Nephron (organoid): Measurements from ENCODE around the gene RNF4.

Experiments used
- H3K27ac Mint-ChIP-seq, 3 experiments: 2 replicates each; pipeline ENCODE4 v1.8.0; 2020; ENCODE audit warnings: mixed read lengths in 3 of 3, mild to moderate bottlenecking in 2 of 3, moderate library complexity in 1 of 3
- H3K27me3 Mint-ChIP-seq: 2 replicates; pipeline ENCODE4 v1.8.0; 2021; ENCODE audit warnings: low read depth, mild to moderate bottlenecking, moderate library complexity, mixed read lengths
- H3K36me3 Mint-ChIP-seq: 2 replicates; pipeline ENCODE4 v1.8.0; 2020; ENCODE audit warnings: low read depth, mixed read lengths
- H3K4me1 Mint-ChIP-seq: 2 replicates; pipeline ENCODE4 v1.8.0; 2020; ENCODE audit warnings: mixed read lengths
- H3K4me3 Mint-ChIP-seq, 3 experiments: 2 replicates each; pipeline ENCODE4 v1.8.0; 2020; ENCODE audit warnings: mild to moderate bottlenecking in 3 of 3, mixed read lengths in 3 of 3, moderate library complexity in 2 of 3
- H3K9me3 Mint-ChIP-seq: 2 replicates; pipeline ENCODE4 v1.8.0; 2020; ENCODE audit warnings: mixed read lengths
- CTCF ChIP-seq, 3 experiments: fragments of 200-600 bp; sonication (generic); IDR thresholded peaks; one replicate each; pipeline ENCODE4 v1.5.0; 2021; ENCODE audit warnings: antibody characterized with exemption in 3 of 3; ENCODE audit not compliant: unreplicated experiment in 3 of 3

Gene RNF4

GRCh38 chr4:2497324-2497723 lies 28.4 kb downstream of the RNF4 start:
- H3K36me3 Mint-ChIP-seq = peaks cover 76% of the 10 kb centered on the region
- TF ChIP-seq CTCF (IDR thresholded peaks at IDR 0.05; ENCODE audit: unreplicated experiment in 3 of 3) = no peak
- no peak overlapping the region for H3K27ac Mint-ChIP-seq
- H3K9me3 Mint-ChIP-seq = no peaks in the 10 kb centered on the region
- no peaks in the 10 kb centered on the region for H3K4me1 Mint-ChIP-seq
- H3K27me3 Mint-ChIP-seq = no peaks in the 10 kb centered on the region
- no peak overlapping the region for H3K4me3 Mint-ChIP-seq

- Mint-ChIP-seq H3K36me3 (peaks cover 70% of the 10 kb centered on the region), H3K4me1 (no peaks in the 10 kb centered on the region), H3K4me3 (no peak overlapping the region), H3K27ac (no peak overlapping the region), H3K27me3 (no peaks in the 10 kb centered on the region), H3K9me3 (no peaks in the 10 kb centered on the region)
- no peak for TF ChIP-seq CTCF (IDR thresholded peaks at IDR 0.05; ENCODE audit: unreplicated experiment in 3 of 3)
Measured at GRCh38 chr4:2497931-2498330, 29.0 kb downstream of the RNF4 start.

- Mint-ChIP-seq H3K4me3 (no peak overlapping the region), H3K27me3 (no peaks in the 10 kb centered on the region), H3K36me3 (peaks cover 61% of the 10 kb centered on the region), H3K4me1 (no peaks in the 10 kb centered on the region), H3K9me3 (no peaks in the 10 kb centered on the region), H3K27ac (no peak overlapping the region)
- no peak for TF ChIP-seq CTCF (IDR thresholded peaks at IDR 0.05; ENCODE audit: unreplicated experiment in 3 of 3)
Measured at GRCh38 chr4:2500547-2500946, 31.6 kb downstream of the RNF4 start.

- H3K9me3 Mint-ChIP-seq = no peaks in the 10 kb centered on the region
- TF ChIP-seq CTCF (IDR thresholded peaks at IDR 0.05; ENCODE audit: unreplicated experiment in 3 of 3) = no peak
- peaks cover 60% of the 10 kb centered on the region for H3K36me3 Mint-ChIP-seq
- no peaks in the 10 kb centered on the region for H3K27me3 Mint-ChIP-seq
- no peak overlapping the region for H3K27ac Mint-ChIP-seq
- H3K4me1 Mint-ChIP-seq = no peaks in the 10 kb centered on the region
- H3K4me3 Mint-ChIP-seq = no peak overlapping the region
Measured at GRCh38 chr4:2501034-2501594, 32.2 kb downstream of the RNF4 start.

- peaks cover 60% of the 10 kb centered on the region for H3K36me3 Mint-ChIP-seq
- no peak for TF ChIP-seq CTCF (IDR thresholded peaks at IDR 0.05; ENCODE audit: unreplicated experiment in 3 of 3)
- no peak overlapping the region for H3K4me3 Mint-ChIP-seq
- H3K4me1 Mint-ChIP-seq = no peaks in the 10 kb centered on the region
- no peaks in the 10 kb centered on the region for H3K9me3 Mint-ChIP-seq
- H3K27ac Mint-ChIP-seq = no peak overlapping the region
- H3K27me3 Mint-ChIP-seq = no peaks in the 10 kb centered on the region
Measured at GRCh38 chr4:2503809-2504208, 34.9 kb downstream of the RNF4 start.

- no peaks in the 10 kb centered on the region for H3K27me3 Mint-ChIP-seq
- no peaks in the 10 kb centered on the region for H3K4me1 Mint-ChIP-seq
- peaks cover 53% of the 10 kb centered on the region for H3K36me3 Mint-ChIP-seq
- no peak for TF ChIP-seq CTCF (IDR thresholded peaks at IDR 0.05; ENCODE audit: unreplicated experiment in 3 of 3)
- no peak overlapping the region for H3K27ac Mint-ChIP-seq
- no peak overlapping the region for H3K4me3 Mint-ChIP-seq
- H3K9me3 Mint-ChIP-seq = no peaks in the 10 kb centered on the region
Measured at GRCh38 chr4:2507259-2507658, 38.4 kb downstream of the RNF4 start.
